GM23338 (cell line): ENCODE results near the gene GABBR1. TPM values are rescaled to one million over a fixed set of nuclear protein-coding genes. Genes with fewer than 3 reads are reported as not detected.

Experiments used
- ATAC-seq: fragments of 200-7000 bp; cut with Tn5 transposase; 3 replicates; pipeline ENCODE4 v1.9.1; 2020
- DNase-seq: peaks from one replicate; pipeline ENCODE4 v3.0.0-alpha.2; 2015; ENCODE audit warnings: low spot score
- H2AFZ ChIP-seq: fragments of 200-600 bp; sonication (generic); 2 replicates; pipeline ENCODE4 v1.8.0; 2016; ENCODE audit warnings: antibody characterized with exemption, mild to moderate bottlenecking, moderate library complexity
- H3F3A ChIP-seq: fragments of 200-600 bp; sonication (generic); replicated peaks from 2 replicates; pipeline ENCODE4 v1.8.0; 2017; ENCODE audit warnings: antibody characterized with exemption, mixed run types, low read depth
- H3K27ac ChIP-seq: fragments of 200-600 bp; sonication (generic); 2 replicates; pipeline ENCODE4 v1.6.1; 2016; ENCODE audit warnings: low read depth
- H3K27me3 ChIP-seq: fragments of 200-600 bp; sonication (generic); 2 replicates; pipeline ENCODE4 v1.8.0; 2016; ENCODE audit warnings: mild to moderate bottlenecking, mixed run types, moderate library complexity; ENCODE audit not compliant: insufficient read depth
- H3K36me3 ChIP-seq: fragments of 200-600 bp; sonication (generic); 2 replicates; pipeline ENCODE4 v1.8.0; 2016; ENCODE audit warnings: mild to moderate bottlenecking; ENCODE audit not compliant: insufficient read depth
- H3K4me1 ChIP-seq: fragments of 200-600 bp; sonication (generic); 2 replicates; pipeline ENCODE4 v1.8.0; 2016; ENCODE audit warnings: mild to moderate bottlenecking, moderate library complexity; ENCODE audit not compliant: insufficient read depth
- H3K4me2 ChIP-seq: fragments of 200-600 bp; sonication (generic); 2 replicates; pipeline ENCODE4 v1.7.1; 2017; ENCODE audit warnings: mixed run types
- H3K4me3 ChIP-seq: fragments of 200-600 bp; sonication (generic); 2 replicates; pipeline ENCODE4 v1.6.1; 2016; ENCODE audit warnings: mixed run types
- H3K79me2 ChIP-seq: fragments of 200-600 bp; sonication (generic); replicated peaks from 2 replicates; pipeline ENCODE4 v1.8.0; 2017; ENCODE audit warnings: mild to moderate bottlenecking; ENCODE audit not compliant: insufficient read depth
- H3K9me2 ChIP-seq: fragments of 200-600 bp; sonication (generic); 2 replicates; pipeline ENCODE4 v1.8.0; 2017; ENCODE audit not compliant: insufficient read depth
- H4K20me1 ChIP-seq: fragments of 200-600 bp; sonication (generic); replicated peaks from 2 replicates; pipeline ENCODE4 v1.8.0; 2017; ENCODE audit warnings: mild to moderate bottlenecking; ENCODE audit not compliant: insufficient read depth
- H3K27ac Mint-ChIP-seq: 2 replicates; pipeline ENCODE4 v1.8.0; 2020; ENCODE audit warnings: inconsistent platforms, mild to moderate bottlenecking, moderate library complexity, mixed read lengths
- H3K27me3 Mint-ChIP-seq: 3 replicates; pipeline ENCODE4 v1.8.0; 2022; ENCODE audit warnings: low read depth, mild to moderate bottlenecking, moderate library complexity, mixed read lengths, inconsistent platforms; ENCODE audit not compliant: insufficient read depth, poor library complexity
- H3K36me3 Mint-ChIP-seq: 3 replicates; pipeline ENCODE4 v1.8.0; 2021; ENCODE audit warnings: low read depth, mild to moderate bottlenecking, inconsistent platforms, moderate library complexity, mixed read lengths
- H3K4me1 Mint-ChIP-seq: 3 replicates; pipeline ENCODE4 v1.8.0; 2020; ENCODE audit warnings: mild to moderate bottlenecking, inconsistent platforms, mixed read lengths
- H3K4me3 Mint-ChIP-seq: 3 replicates; pipeline ENCODE4 v1.8.0; 2021; ENCODE audit warnings: moderate library complexity, mild to moderate bottlenecking, inconsistent platforms, mixed read lengths
- H3K9me3 Mint-ChIP-seq: 3 replicates; pipeline ENCODE4 v1.8.0; 2020; ENCODE audit warnings: moderate library complexity, mild to moderate bottlenecking, inconsistent platforms, mixed read lengths
- CREB1 ChIP-seq: fragments of 250-450 bp; sonication (Bioruptor Pico); IDR thresholded peaks from 2 replicates; pipeline ENCODE4 v1.5.0; 2020; ENCODE audit warnings: low read depth, mild to moderate bottlenecking, moderate library complexity
- EZH2 ChIP-seq: fragments of 200-600 bp; sonication (generic); IDR thresholded peaks from one replicate; pipeline ENCODE4 v1.8.0; 2017; ENCODE audit warnings: antibody characterized with exemption, mild to moderate bottlenecking, low read depth; ENCODE audit not compliant: unreplicated experiment
- EZH2phosphoT487 ChIP-seq: fragments of 200-600 bp; sonication (generic); IDR thresholded peaks from one replicate; pipeline ENCODE4 v1.8.1; 2018; ENCODE audit warnings: antibody characterized with exemption; ENCODE audit not compliant: unreplicated experiment
- JUNB ChIP-seq: IDR thresholded peaks from one replicate; pipeline ENCODE4 v1.6.1; 2016; ENCODE audit warnings: antibody characterized with exemption; ENCODE audit not compliant: unreplicated experiment
- NANOG ChIP-seq: IDR thresholded peaks from 2 replicates; pipeline ENCODE4 v1.6.1; 2016; ENCODE audit warnings: antibody characterized with exemption, borderline replicate concordance
- POLR2AphosphoS5 ChIP-seq: IDR thresholded peaks from 2 replicates; pipeline ENCODE4 v1.6.1; 2016; ENCODE audit warnings: antibody characterized with exemption, low read depth
- REST ChIP-seq: IDR thresholded peaks from one replicate; pipeline ENCODE4 v1.6.1; 2018; ENCODE audit warnings: antibody characterized with exemption; ENCODE audit not compliant: unreplicated experiment
- STAT1 ChIP-seq: IDR thresholded peaks from one replicate; pipeline ENCODE4 v1.6.1; 2016; ENCODE audit warnings: antibody characterized with exemption; ENCODE audit not compliant: unreplicated experiment
- ZNF114 ChIP-seq: fragments of 250-450 bp; sonication (Bioruptor Pico); IDR thresholded peaks from 2 replicates; pipeline ENCODE4 v1.5.0; 2020; ENCODE audit warnings: mild to moderate bottlenecking, moderate library complexity
- ZNF331 ChIP-seq: fragments of 250-450 bp; sonication (Bioruptor Pico); IDR thresholded peaks from 2 replicates; pipeline ENCODE4 v1.5.0; 2020; ENCODE audit warnings: low read depth, mild to moderate bottlenecking, moderate library complexity
- polyA plus RNA-seq: library from polyadenylated mRNA; unstranded; fragments of >200 nt; fragmentation: Nextera tagmentation; extraction: Ambion mirVana; gene quantifications from 2 replicates; pipeline ENCODE4 v1.2.1, GENCODE V29; 2016
- total RNA-seq: library from RNA; depleted of rRNA; stranded (reverse); fragments of >200 nt; shearing (Covaris generic); gene quantifications from 2 replicates; pipeline ENCODE4 v1.2.3, GENCODE V29; 2014
- TF ChIP-seq, protein P1 (sequence below): fragments of 250-450 bp; sonication (Bioruptor Pico); IDR thresholded peaks from 2 replicates; pipeline ENCODE4 v1.5.0; 2020; ENCODE audit warnings: mild to moderate bottlenecking, moderate library complexity
- TF ChIP-seq, protein P2 (sequence below), 2 experiments: fragments of 200-600 bp in 1 of 2; sonication (generic) in 1 of 2; conservative IDR thresholded peaks; 2 replicates each; pipeline versions ENCODE4 v1.5.1 to v1.6.1; 2016 to 2017; ENCODE audit warnings: antibody characterized with exemption in 2 of 2, low read depth in 2 of 2, mild to moderate bottlenecking in 2 of 2, moderate library complexity in 1 of 2
- TF ChIP-seq, protein P3 (sequence below): IDR thresholded peaks from 2 replicates; pipeline ENCODE4 v1.6.1; 2016; ENCODE audit warnings: antibody characterized with exemption

The GABBR1 gene
- total and polyA plus RNA-seq, 2 experiments from 2014 or later, result 42.8 to 78.9 TPM

GRCh38 chr6:29680904-29681303 lies 47.9 kb upstream of the GABBR1 start, which contains the start of gene ZFP57:
Gene ZFP57 (minus strand): TSS chr6:29681152. CDS start chr6:29677003, 4,149 bp downstream.
- H3K36me3 ChIP-seq, result no peaks in the 10 kb centered on the region; the same call in 1 of the 2 replicates
- DNase-seq, result no peak
- H3K9me3 Mint-ChIP-seq, result peaks cover 10% of the 10 kb centered on the region
- no peak within 1 kb of the TSS for H3K27ac ChIP-seq
- no peaks in the 10 kb centered on the region for H3K27me3 ChIP-seq
- H3K4me3 ChIP-seq, result no peak within 1 kb of the TSS
- H3F3A ChIP-seq, result 0 out of 2 replicates have a peak, but pooled peaks cover 7% of the 10 kb centered on the region
- H3K27ac Mint-ChIP-seq, result no peak within 1 kb of the TSS
- H3K4me2 ChIP-seq, result no peak within 1 kb of the TSS
- no peaks in the 10 kb centered on the region for H4K20me1 ChIP-seq
- H3K9me2 ChIP-seq, result no peaks in the 10 kb centered on the region
- no peaks in the 10 kb centered on the region for H3K79me2 ChIP-seq
- H3K27me3 Mint-ChIP-seq, result peaks cover 10% of the 10 kb centered on the region
- peaks cover 21% of the 10 kb centered on the region for H3K4me1 ChIP-seq
- no peak within 1 kb of the TSS for H3K4me3 Mint-ChIP-seq
- peaks cover 4% of the 10 kb centered on the region; the same call in 1 of the 3 replicates for H3K36me3 Mint-ChIP-seq
- peaks cover 39% of the 10 kb centered on the region for H3K4me1 Mint-ChIP-seq
- TF ChIP-seq ZNF114 (CRISPR knock-in tag), result no peak
- no peak for TF ChIP-seq REST
- no peak for TF ChIP-seq EZH2phosphoT487
- TF ChIP-seq EZH2, result no peak
- no peak for TF ChIP-seq ZNF331 (CRISPR knock-in tag)
- TF ChIP-seq CREB1 (CRISPR knock-in tag), result no peak
- TF ChIP-seq, protein P1, sequence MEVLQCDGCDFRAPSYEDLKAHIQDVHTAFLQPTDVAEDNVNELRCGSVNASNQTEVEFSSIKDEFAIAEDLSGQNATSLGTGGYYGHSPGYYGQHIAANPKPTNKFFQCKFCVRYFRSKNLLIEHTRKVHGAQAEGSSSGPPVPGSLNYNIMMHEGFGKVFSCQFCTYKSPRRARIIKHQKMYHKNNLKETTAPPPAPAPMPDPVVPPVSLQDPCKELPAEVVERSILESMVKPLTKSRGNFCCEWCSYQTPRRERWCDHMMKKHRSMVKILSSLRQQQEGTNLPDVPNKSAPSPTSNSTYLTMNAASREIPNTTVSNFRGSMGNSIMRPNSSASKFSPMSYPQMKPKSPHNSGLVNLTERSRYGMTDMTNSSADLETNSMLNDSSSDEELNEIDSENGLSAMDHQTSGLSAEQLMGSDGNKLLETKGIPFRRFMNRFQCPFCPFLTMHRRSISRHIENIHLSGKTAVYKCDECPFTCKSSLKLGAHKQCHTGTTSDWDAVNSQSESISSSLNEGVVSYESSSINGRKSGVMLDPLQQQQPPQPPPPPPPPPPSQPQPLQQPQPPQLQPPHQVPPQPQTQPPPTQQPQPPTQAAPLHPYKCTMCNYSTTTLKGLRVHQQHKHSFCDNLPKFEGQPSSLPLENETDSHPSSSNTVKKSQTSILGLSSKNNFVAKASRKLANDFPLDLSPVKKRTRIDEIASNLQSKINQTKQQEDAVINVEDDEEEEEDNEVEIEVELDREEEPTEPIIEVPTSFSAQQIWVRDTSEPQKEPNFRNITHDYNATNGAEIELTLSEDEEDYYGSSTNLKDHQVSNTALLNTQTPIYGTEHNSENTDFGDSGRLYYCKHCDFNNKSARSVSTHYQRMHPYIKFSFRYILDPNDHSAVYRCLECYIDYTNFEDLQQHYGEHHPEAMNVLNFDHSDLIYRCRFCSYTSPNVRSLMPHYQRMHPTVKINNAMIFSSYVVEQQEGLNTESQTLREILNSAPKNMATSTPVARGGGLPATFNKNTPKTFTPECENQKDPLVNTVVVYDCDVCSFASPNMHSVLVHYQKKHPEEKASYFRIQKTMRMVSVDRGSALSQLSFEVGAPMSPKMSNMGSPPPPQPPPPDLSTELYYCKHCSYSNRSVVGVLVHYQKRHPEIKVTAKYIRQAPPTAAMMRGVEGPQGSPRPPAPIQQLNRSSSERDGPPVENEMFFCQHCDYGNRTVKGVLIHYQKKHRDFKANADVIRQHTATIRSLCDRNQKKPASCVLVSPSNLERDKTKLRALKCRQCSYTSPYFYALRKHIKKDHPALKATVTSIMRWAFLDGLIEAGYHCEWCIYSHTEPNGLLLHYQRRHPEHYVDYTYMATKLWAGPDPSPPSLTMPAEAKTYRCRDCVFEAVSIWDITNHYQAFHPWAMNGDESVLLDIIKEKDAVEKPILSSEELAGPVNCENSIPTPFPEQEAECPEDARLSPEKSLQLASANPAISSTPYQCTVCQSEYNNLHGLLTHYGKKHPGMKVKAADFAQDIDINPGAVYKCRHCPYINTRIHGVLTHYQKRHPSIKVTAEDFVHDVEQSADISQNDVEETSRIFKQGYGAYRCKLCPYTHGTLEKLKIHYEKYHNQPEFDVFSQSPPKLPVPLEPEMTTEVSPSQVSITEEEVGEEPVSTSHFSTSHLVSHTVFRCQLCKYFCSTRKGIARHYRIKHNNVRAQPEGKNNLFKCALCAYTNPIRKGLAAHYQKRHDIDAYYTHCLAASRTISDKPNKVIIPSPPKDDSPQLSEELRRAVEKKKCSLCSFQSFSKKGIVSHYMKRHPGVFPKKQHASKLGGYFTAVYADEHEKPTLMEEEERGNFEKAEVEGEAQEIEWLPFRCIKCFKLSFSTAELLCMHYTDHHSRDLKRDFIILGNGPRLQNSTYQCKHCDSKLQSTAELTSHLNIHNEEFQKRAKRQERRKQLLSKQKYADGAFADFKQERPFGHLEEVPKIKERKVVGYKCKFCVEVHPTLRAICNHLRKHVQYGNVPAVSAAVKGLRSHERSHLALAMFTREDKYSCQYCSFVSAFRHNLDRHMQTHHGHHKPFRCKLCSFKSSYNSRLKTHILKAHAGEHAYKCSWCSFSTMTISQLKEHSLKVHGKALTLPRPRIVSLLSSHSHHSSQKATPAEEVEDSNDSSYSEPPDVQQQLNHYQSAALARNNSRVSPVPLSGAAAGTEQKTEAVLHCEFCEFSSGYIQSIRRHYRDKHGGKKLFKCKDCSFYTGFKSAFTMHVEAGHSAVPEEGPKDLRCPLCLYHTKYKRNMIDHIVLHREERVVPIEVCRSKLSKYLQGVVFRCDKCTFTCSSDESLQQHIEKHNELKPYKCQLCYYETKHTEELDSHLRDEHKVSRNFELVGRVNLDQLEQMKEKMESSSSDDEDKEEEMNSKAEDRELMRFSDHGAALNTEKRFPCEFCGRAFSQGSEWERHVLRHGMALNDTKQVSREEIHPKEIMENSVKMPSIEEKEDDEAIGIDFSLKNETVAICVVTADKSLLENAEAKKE (CRISPR knock-in tag), result no peak
- TF ChIP-seq, protein P2, sequence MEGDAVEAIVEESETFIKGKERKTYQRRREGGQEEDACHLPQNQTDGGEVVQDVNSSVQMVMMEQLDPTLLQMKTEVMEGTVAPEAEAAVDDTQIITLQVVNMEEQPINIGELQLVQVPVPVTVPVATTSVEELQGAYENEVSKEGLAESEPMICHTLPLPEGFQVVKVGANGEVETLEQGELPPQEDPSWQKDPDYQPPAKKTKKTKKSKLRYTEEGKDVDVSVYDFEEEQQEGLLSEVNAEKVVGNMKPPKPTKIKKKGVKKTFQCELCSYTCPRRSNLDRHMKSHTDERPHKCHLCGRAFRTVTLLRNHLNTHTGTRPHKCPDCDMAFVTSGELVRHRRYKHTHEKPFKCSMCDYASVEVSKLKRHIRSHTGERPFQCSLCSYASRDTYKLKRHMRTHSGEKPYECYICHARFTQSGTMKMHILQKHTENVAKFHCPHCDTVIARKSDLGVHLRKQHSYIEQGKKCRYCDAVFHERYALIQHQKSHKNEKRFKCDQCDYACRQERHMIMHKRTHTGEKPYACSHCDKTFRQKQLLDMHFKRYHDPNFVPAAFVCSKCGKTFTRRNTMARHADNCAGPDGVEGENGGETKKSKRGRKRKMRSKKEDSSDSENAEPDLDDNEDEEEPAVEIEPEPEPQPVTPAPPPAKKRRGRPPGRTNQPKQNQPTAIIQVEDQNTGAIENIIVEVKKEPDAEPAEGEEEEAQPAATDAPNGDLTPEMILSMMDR (conservative IDR thresholded peaks at IDR 0.05; ENCODE audit: low read depth in 2 of 2), result no peak
- no peak for TF ChIP-seq NANOG
- TF ChIP-seq, protein P3, sequence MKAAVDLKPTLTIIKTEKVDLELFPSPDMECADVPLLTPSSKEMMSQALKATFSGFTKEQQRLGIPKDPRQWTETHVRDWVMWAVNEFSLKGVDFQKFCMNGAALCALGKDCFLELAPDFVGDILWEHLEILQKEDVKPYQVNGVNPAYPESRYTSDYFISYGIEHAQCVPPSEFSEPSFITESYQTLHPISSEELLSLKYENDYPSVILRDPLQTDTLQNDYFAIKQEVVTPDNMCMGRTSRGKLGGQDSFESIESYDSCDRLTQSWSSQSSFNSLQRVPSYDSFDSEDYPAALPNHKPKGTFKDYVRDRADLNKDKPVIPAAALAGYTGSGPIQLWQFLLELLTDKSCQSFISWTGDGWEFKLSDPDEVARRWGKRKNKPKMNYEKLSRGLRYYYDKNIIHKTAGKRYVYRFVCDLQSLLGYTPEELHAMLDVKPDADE, result no peak
- no peak for TF ChIP-seq STAT1
- TF ChIP-seq POLR2AphosphoS5, result no peak
- TF ChIP-seq JUNB, result no peak
- no peak for ATAC-seq
- peak within 1 kb of the TSS; percentile 44 for H2AFZ ChIP-seq
